Measurements from ENCODE around the gene MEN1.
A peak's percentile ranks its signal among the peaks of the same experiment; 100 is the strongest.

MEN1 gene

GRCh38 chr11:64778473-64779298 lies 31.7 kb downstream of the MEN1 start, which contains the start of gene SF1:
Gene SF1, minus strand, starts transcription at chr11:64778542. Its CDS starts 150 bp downstream, at chr11:64778392.
- peak; percentile 99 for DNase-seq

- no peak for DNase-seq
These were observed 32.2 kb downstream of the MEN1 start for GRCh38 chr11:64778223-64778472.

- DNase-seq = peak; percentile 30
These were observed 32.7 kb downstream of the MEN1 start for GRCh38 chr11:64777449-64778222.

GRCh38 chr11:64776875-64777274 lies 33.5 kb downstream of the MEN1 start:
- no peak for DNase-seq

GRCh38 chr11:64776425-64776824 lies 33.9 kb downstream of the MEN1 start:
- DNase-seq = no peak

GRCh38 chr11:64774144-64774543 lies 36.2 kb downstream of the MEN1 start:
- no peak for DNase-seq

GRCh38 chr11:64772303-64773018 lies 37.9 kb downstream of the MEN1 start:
- DNase-seq = peak; percentile 50

GRCh38 chr11:64771861-64772260 lies 38.5 kb downstream of the MEN1 start:
- no peak for DNase-seq

GRCh38 chr11:64770120-64770519 lies 40.2 kb downstream of the MEN1 start:
- DNase-seq = no peak

GRCh38 chr11:64769283-64769682 lies 41.1 kb downstream of the MEN1 start:
- no peak for DNase-seq

GRCh38 chr11:64768300-64768694 lies 42.1 kb downstream of the MEN1 start:
- DNase-seq = no peak

GRCh38 chr11:64767344-64768299 lies 42.7 kb downstream of the MEN1 start:
- no peak for DNase-seq

- DNase-seq = no peak
These were observed 43.5 kb downstream of the MEN1 start for GRCh38 chr11:64766881-64767280.

- DNase-seq = no peak
These were observed 44.3 kb downstream of the MEN1 start for GRCh38 chr11:64765851-64766665.

GRCh38 chr11:64765291-64765850 lies 45.0 kb downstream of the MEN1 start:
- DNase-seq = no peak

- no peak for DNase-seq
These were observed 45.6 kb downstream of the MEN1 start for GRCh38 chr11:64764753-64765152.

GRCh38 chr11:64764040-64764611 lies 46.2 kb downstream of the MEN1 start:
- no peak for DNase-seq

- no peak for DNase-seq
These were observed 46.8 kb downstream of the MEN1 start for GRCh38 chr11:64763526-64764039.

- no peak for DNase-seq
These were observed 47.5 kb downstream of the MEN1 start for GRCh38 chr11:64762674-64763525.

GRCh38 chr11:64762277-64762673 lies 48.1 kb downstream of the MEN1 start:
- no peak for DNase-seq

All from GF-D8 (cell line).